ENCODE measurements around the gene SNAPC2. TPM values are rescaled to one million over a fixed set of nuclear protein-coding genes. Genes with fewer than 3 reads are reported as not detected.
"Not testable (repeated sequence)": the region's sequence is repeated elsewhere in the genome, so short reads cannot be mapped to it uniquely, and the experiment has no call there.

SNAPC2 gene
- total and polyA plus RNA-seq, 2 donors (not counting 1 experiment from before 2014, with no cell fraction given), result 19.9 to 21.7 TPM

GRCh38 chr19:7918062-7918614, 2.0 kb upstream of the SNAPC2 start:
- Histone ChIP-seq H2AFZ (ENCODE audit: insufficient read depth, low read depth, low read length, poor library complexity, severe bottlenecking) (peak overlapping the region; percentile 61), H3K9me3 (ENCODE audit: control extremely low read depth in 1 of 3, control insufficient read depth in 2 of 3, insufficient read depth in 1 of 3, low read length in 2 of 3) (peaks cover 0 to 28% (median 0%) of the 10 kb centered on the region in 3 donors), H3K36me3 (replicated peaks in 1 of 2; ENCODE audit: control extremely low read depth in 1 of 2, control insufficient read depth in 1 of 2, extremely low read depth in 1 of 2, insufficient read depth in 2 of 2, low read length in 1 of 2) (peaks cover 0 to 12% of the 10 kb centered on the region in 2 experiments), H3K4me1 (ENCODE audit: control insufficient read depth in 2 of 2, insufficient read depth in 2 of 2, low read length in 2 of 2) (peaks cover 57 to 58% of the 10 kb centered on the region in 2 donors), H3K4me3 (ENCODE audit: control extremely low read depth in 1 of 5, extremely low read depth in 1 of 5, insufficient read depth in 1 of 5, low read depth in 2 of 5, low read length in 4 of 5) (peak overlapping the region in 2 of 5 experiments; percentile 18), H3K4me2 (replicated peaks; ENCODE audit: low read depth, low read length, poor library complexity, severe bottlenecking) (peak overlapping the region; percentile 87), H3K27me3 (replicated peaks in 1 of 4; ENCODE audit: control extremely low read depth in 1 of 4, control insufficient read depth in 3 of 4, insufficient read depth in 4 of 4, low read length in 3 of 4) (peaks cover 0 to 47% (median 25%) of the 10 kb centered on the region in 4 experiments), H4K20me1 (ENCODE audit: control insufficient read depth, insufficient read depth, low read length, poor library complexity, severe bottlenecking) (peaks cover 53% of the 10 kb centered on the region), H3K9ac (ENCODE audit: low read length) (peak overlapping the region; percentile 52)
- DNase-seq; H3K27ac ChIP-seq (ENCODE audit: low read length in 2 of 2); ATAC-seq (ENCODE audit: low read depth); POLR2A ChIA-PET; H3K79me2 ChIP-seq (ENCODE audit: control insufficient read depth, insufficient read depth, low read length); intact Hi-C loops (cut with micrococcal nuclease); H3K9me3 Mint-ChIP-seq (ENCODE audit: insufficient read depth): not testable (repeated sequence)
- CTCF ChIA-PET, result interaction anchor here (0.7 to 3.7 kb wide), 9 partner anchors 9 to 89 kb away, joined by 3 to 21 read pairs (median 3); partner anchors contain the start of genes MAP2K7 and TIMM44
- H3K27me3 Mint-ChIP-seq, result peaks cover 24% of the 10 kb centered on the region
- H3K4me1 Mint-ChIP-seq, result peaks cover 45% of the 10 kb centered on the region
- WGBS (ENCODE audit: insufficient coverage), result 29% methylated on average over 15 of the region's 29 CpGs
- peak overlapping the region; percentile 78 for H3K4me3 Mint-ChIP-seq
- TF ChIP-seq, protein P1, sequence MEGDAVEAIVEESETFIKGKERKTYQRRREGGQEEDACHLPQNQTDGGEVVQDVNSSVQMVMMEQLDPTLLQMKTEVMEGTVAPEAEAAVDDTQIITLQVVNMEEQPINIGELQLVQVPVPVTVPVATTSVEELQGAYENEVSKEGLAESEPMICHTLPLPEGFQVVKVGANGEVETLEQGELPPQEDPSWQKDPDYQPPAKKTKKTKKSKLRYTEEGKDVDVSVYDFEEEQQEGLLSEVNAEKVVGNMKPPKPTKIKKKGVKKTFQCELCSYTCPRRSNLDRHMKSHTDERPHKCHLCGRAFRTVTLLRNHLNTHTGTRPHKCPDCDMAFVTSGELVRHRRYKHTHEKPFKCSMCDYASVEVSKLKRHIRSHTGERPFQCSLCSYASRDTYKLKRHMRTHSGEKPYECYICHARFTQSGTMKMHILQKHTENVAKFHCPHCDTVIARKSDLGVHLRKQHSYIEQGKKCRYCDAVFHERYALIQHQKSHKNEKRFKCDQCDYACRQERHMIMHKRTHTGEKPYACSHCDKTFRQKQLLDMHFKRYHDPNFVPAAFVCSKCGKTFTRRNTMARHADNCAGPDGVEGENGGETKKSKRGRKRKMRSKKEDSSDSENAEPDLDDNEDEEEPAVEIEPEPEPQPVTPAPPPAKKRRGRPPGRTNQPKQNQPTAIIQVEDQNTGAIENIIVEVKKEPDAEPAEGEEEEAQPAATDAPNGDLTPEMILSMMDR (IDR thresholded peaks at IDR 0.05), result peak; percentile 30
- peak overlapping the region; percentile 70 for H3K27ac Mint-ChIP-seq

DNA sequence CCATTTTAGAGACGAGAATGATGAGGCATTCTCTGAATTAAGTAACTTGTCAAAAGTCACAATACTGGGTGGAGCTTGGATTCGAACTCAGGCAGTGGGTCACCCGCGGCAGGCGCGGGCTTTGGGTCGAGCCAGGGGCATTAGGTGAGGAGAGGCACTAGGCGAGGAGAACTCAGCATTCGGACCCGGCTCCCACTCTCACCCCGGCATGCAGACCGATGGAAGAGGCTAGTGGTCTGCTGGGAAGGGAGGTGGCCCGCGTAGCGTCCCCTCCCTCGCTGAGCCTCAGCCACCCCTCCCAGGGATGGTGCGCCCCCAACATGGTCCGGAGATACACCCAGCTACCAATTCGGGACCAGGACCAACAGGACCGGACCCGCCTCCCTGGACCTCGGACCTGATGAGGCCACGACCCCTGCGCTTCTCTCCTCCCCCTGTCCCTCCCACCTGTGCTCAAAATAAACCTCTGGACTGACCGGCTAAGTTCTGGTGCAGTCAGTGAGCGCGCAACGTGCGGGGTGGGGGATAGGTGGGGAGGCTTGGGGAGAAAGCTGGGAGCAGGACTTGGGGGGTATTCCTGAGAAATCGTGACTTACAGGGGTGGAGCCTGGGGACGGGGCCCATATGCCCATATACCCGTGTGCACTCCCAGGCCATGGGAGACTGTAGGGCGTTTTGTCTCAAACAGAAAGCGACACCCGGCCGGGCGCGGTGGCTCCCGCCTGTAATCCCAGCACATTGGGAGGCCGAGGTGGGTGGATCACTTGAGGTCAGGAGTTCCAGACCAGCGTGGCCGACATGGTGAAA, 1.3 kb upstream of the SNAPC2 start:
- H3K4me3 Mint-ChIP-seq, result peak overlapping the region; percentile 95
- peaks cover 0 to 47% (median 25%) of the 10 kb centered on the region in 4 experiments for H3K27me3 ChIP-seq (replicated peaks in 1 of 4; ENCODE audit: control extremely low read depth in 1 of 4, control insufficient read depth in 3 of 4, insufficient read depth in 4 of 4, low read length in 3 of 4)
- POLR2A ChIA-PET, result interaction anchor here (0.5 to 2.8 kb wide), 4 partner anchors 7 to 92 kb away, joined by 3 to 29 read pairs (median 9); partner anchors contain the start of genes MAP2K7 and TIMM44

More for the DNA sequence above, 1.3 kb upstream of the SNAPC2 start:
- Histone ChIP-seq H2AFZ (ENCODE audit: insufficient read depth, low read depth, low read length, poor library complexity, severe bottlenecking) (no peak overlapping the region), H3K4me1 (ENCODE audit: control insufficient read depth in 2 of 2, insufficient read depth in 2 of 2, low read length in 2 of 2) (peaks cover 57 to 58% of the 10 kb centered on the region in 2 donors), H4K20me1 (ENCODE audit: control insufficient read depth, insufficient read depth, low read length, poor library complexity, severe bottlenecking) (peaks cover 50% of the 10 kb centered on the region), H3K9me3 (ENCODE audit: control extremely low read depth in 1 of 3, control insufficient read depth in 2 of 3, insufficient read depth in 1 of 3, low read length in 2 of 3) (peaks cover 0 to 28% (median 0%) of the 10 kb centered on the region in 3 donors), H3K27ac (ENCODE audit: low read length in 2 of 2) (no peak overlapping the region), H3K36me3 (replicated peaks in 1 of 2; ENCODE audit: control extremely low read depth in 1 of 2, control insufficient read depth in 1 of 2, extremely low read depth in 1 of 2, insufficient read depth in 2 of 2, low read length in 1 of 2) (peaks cover 0 to 13% of the 10 kb centered on the region in 2 experiments), H3K79me2 (ENCODE audit: control insufficient read depth, insufficient read depth, low read length) (peaks cover 6% of the 10 kb centered on the region), H3K4me3 (ENCODE audit: control extremely low read depth in 1 of 5, extremely low read depth in 1 of 5, insufficient read depth in 1 of 5, low read depth in 2 of 5, low read length in 4 of 5) (no peak overlapping the region), H3K4me2 (replicated peaks; ENCODE audit: low read depth, low read length, poor library complexity, severe bottlenecking) (peak overlapping the region; percentile 93), H3K9ac (ENCODE audit: low read length) (no peak overlapping the region)
- intact Hi-C loops (cut with micrococcal nuclease), result no loop called here
- Mint-ChIP-seq H3K27me3 (peaks cover 24% of the 10 kb centered on the region), H3K4me1 (peaks cover 46% of the 10 kb centered on the region), H3K27ac (no peak overlapping the region), H3K9me3 (ENCODE audit: insufficient read depth) (no peaks in the 10 kb centered on the region)
- 39% methylated on average over 30 of the region's 42 CpGs for WGBS (ENCODE audit: insufficient coverage)
- CTCF ChIA-PET, result interaction anchor here (1.2 to 3.8 kb wide), 8 partner anchors 10 to 89 kb away, joined by 3 to 28 read pairs (median 12); partner anchors contain the start of genes MAP2K7 and TIMM44
- DNase-seq (no peak), ATAC-seq (ENCODE audit: low read depth) (no peak)
- no peak for TF ChIP-seq EZH2 (IDR thresholded peaks at IDR 0.05; ENCODE audit: borderline replicate concordance, insufficient read depth, low read depth, low read length, poor library complexity, severe bottlenecking)
- TF ChIP-seq, protein P1 (IDR thresholded peaks at IDR 0.05), result no peak
